A549 (cell line): ENCODE data around the gene MAGI1.

Experiments
- BHLHE40 ChIP-seq: IDR thresholded peaks from 2 replicates; pipeline ENCODE4 v1.6.1; 2012; ENCODE audit warnings: low read depth, low read length, inconsistent platforms
- CEBPB ChIP-seq, 2 experiments: fragments of >200 bp in 1 of 2; sonication (Bioruptor Twin) in 1 of 2; formaldehyde crosslinking in 1 of 2; IDR thresholded peaks; 2 replicates each; pipeline ENCODE4 v1.6.1; 2012 to 2016
- CHD2 ChIP-seq: fragments of 150-350 bp; IDR thresholded peaks from 2 replicates; pipeline ENCODE4 v1.6.1; 2014; ENCODE audit warnings: low read length; ENCODE audit not compliant: partially characterized antibody
- CTCF ChIP-seq: fragments of >200 bp; sonication (Bioruptor Twin); formaldehyde crosslinking; IDR thresholded peaks from 3 replicates; pipeline ENCODE4 v1.5.1; 2016
- EP300 ChIP-seq, 2 experiments: fragments of >200 bp; sonication (Bioruptor Twin); formaldehyde crosslinking; IDR thresholded peaks; 2 replicates in 1 of 2; 3 replicates in 1 of 2; pipeline ENCODE4 v1.6.1; 2016 to 2017
- HDAC2 ChIP-seq: fragments of 200-600 bp; sonication (generic); IDR thresholded peaks from 2 replicates; pipeline ENCODE4 v1.6.1; 2016
- HOXA7 ChIP-seq: fragments of 250-450 bp; sonication (Bioruptor Pico); IDR thresholded peaks from 2 replicates; pipeline ENCODE4 v1.5.0; 2020; ENCODE audit warnings: mild to moderate bottlenecking, moderate library complexity
- MAX ChIP-seq: IDR thresholded peaks from 2 replicates; pipeline ENCODE4 v1.6.1; 2012
- NFE2L2 ChIP-seq: fragments of 150-350 bp; conservative IDR thresholded peaks from 2 replicates; pipeline ENCODE4 v1.6.1; 2014; ENCODE audit warnings: low read length
- POLR2A ChIP-seq: IDR thresholded peaks from 2 replicates; pipeline ENCODE4 v1.6.1; 2012; ENCODE audit warnings: mild to moderate bottlenecking, low read length
- POLR2AphosphoS2 ChIP-seq: conservative IDR thresholded peaks from 2 replicates; pipeline ENCODE4 v1.6.1; 2012; ENCODE audit warnings: low read length, improper control_type of control experiment, inconsistent platforms
- REST ChIP-seq: fragments of 200-600 bp; sonication (generic); IDR thresholded peaks from 2 replicates; pipeline ENCODE4 v1.6.1; 2016; ENCODE audit warnings: antibody characterized with exemption, mild to moderate bottlenecking, moderate library complexity
- USF2 ChIP-seq: fragments of 450-650 bp; IDR thresholded peaks from 2 replicates; pipeline ENCODE4 v1.6.1; 2014; ENCODE audit warnings: antibody characterized with exemption
- ZFP36 ChIP-seq: fragments of 450-650 bp; IDR thresholded peaks from 2 replicates; pipeline ENCODE4 v1.6.1; 2014; ENCODE audit warnings: borderline replicate concordance; ENCODE audit not compliant: partially characterized antibody

GRCh38 chr3:65628978-65629377, 409.7 kb downstream of the MAGI1 start:
- TF ChIP-seq CTCF: no peak
- no peak for TF ChIP-seq EP300 (IDR thresholded peaks at IDR 0.05)
- no peak for TF ChIP-seq POLR2A
- no peak for TF ChIP-seq HDAC2
- no peak for TF ChIP-seq ZFP36
- no peak for TF ChIP-seq MAX
- TF ChIP-seq CHD2: no peak
- no peak for TF ChIP-seq USF2
- no peak for TF ChIP-seq NFE2L2
- no peak for TF ChIP-seq REST
- TF ChIP-seq BHLHE40: no peak
- TF ChIP-seq HOXA7 (CRISPR knock-in tag): no peak
- TF ChIP-seq CEBPB (IDR thresholded peaks at IDR 0.05): no peak
- TF ChIP-seq POLR2AphosphoS2: no peak
